MM.1S (cell line): ENCODE results near the gene SCYL2.

Source experiments
- DNase-seq: peaks from one replicate; pipeline ENCODE4 v3.0.0-alpha.2; 2015
- H2AFZ ChIP-seq: fragments of 300-600 bp; sonication (generic); 2 replicates; pipeline ENCODE4 v1.6.0; 2016; ENCODE audit warnings: antibody characterized with exemption, low read length
- H3F3A ChIP-seq: fragments of 300-600 bp; sonication (generic); 2 replicates; pipeline ENCODE4 v1.6.1; 2016; ENCODE audit warnings: mild to moderate bottlenecking, antibody characterized with exemption, low read length, moderate library complexity, mixed read lengths; ENCODE audit not compliant: insufficient read depth
- H3K27ac ChIP-seq: fragments of 300-600 bp; sonication (generic); 2 replicates; pipeline ENCODE4 v1.5.1; 2016; ENCODE audit warnings: mild to moderate bottlenecking, low read length
- H3K27me3 ChIP-seq: fragments of 300-600 bp; sonication (generic); replicated peaks from 2 replicates; pipeline ENCODE4 v1.6.0; 2016; ENCODE audit warnings: low read length; ENCODE audit not compliant: insufficient read depth
- H3K36me3 ChIP-seq: fragments of 300-600 bp; sonication (generic); replicated peaks from 2 replicates; pipeline ENCODE4 v1.6.1; 2016; ENCODE audit warnings: mild to moderate bottlenecking, low read length, mixed read lengths; ENCODE audit not compliant: insufficient read depth
- H3K4me1 ChIP-seq: fragments of 300-600 bp; sonication (generic); 2 replicates; pipeline ENCODE4 v1.6.1; 2016; ENCODE audit warnings: low read length, mixed read lengths
- H3K4me2 ChIP-seq: fragments of 300-600 bp; sonication (generic); 2 replicates; pipeline ENCODE4 v1.6.0; 2016; ENCODE audit warnings: low read depth, low read length
- H3K4me3 ChIP-seq: fragments of 300-600 bp; sonication (generic); 2 replicates; pipeline ENCODE4 v1.5.1; 2016; ENCODE audit warnings: low read length, mixed read lengths
- H3K79me2 ChIP-seq: fragments of 300-600 bp; sonication (generic); 2 replicates; pipeline ENCODE4 v1.6.1; 2016; ENCODE audit warnings: mixed run types, low read length, mixed read lengths
- H3K9ac ChIP-seq: fragments of 300-600 bp; sonication (generic); 2 replicates; pipeline ENCODE4 v1.6.1; 2016; ENCODE audit warnings: low read length, mixed read lengths
- H3K9me2 ChIP-seq: fragments of 300-600 bp; sonication (generic); replicated peaks from 2 replicates; pipeline ENCODE4 v1.6.1; 2016; ENCODE audit warnings: mild to moderate bottlenecking, low read length, mixed read lengths; ENCODE audit not compliant: insufficient read depth
- H3K9me3 ChIP-seq: fragments of 300-600 bp; sonication (generic); replicated peaks from 2 replicates; pipeline ENCODE4 v1.6.1; 2016; ENCODE audit warnings: mild to moderate bottlenecking, low read length, mixed read lengths; ENCODE audit not compliant: insufficient read depth
- H4K20me1 ChIP-seq: fragments of 300-600 bp; sonication (generic); 2 replicates; pipeline ENCODE4 v1.6.1; 2016; ENCODE audit warnings: mild to moderate bottlenecking, low read length, moderate library complexity, mixed read lengths; ENCODE audit not compliant: insufficient read depth
- EZH2 ChIP-seq: fragments of 300-600 bp; sonication (generic); optimal IDR thresholded peaks from 2 replicates; pipeline ENCODE3; 2017; ENCODE audit warnings: low read depth, mild to moderate bottlenecking, antibody characterized with exemption, low read length, mixed read lengths
- EZH2phosphoT487 ChIP-seq: fragments of 300-600 bp; sonication (generic); IDR thresholded peaks from 2 replicates; pipeline ENCODE4 v1.6.1; 2018; ENCODE audit warnings: antibody characterized with exemption, low read length
- TF ChIP-seq, protein P1 (sequence below): fragments of 300-600 bp; sonication (generic); IDR thresholded peaks from 2 replicates; pipeline ENCODE4 v1.5.1; 2016; ENCODE audit warnings: antibody characterized with exemption, low read length, mixed read lengths

The SCYL2 gene

DNA sequence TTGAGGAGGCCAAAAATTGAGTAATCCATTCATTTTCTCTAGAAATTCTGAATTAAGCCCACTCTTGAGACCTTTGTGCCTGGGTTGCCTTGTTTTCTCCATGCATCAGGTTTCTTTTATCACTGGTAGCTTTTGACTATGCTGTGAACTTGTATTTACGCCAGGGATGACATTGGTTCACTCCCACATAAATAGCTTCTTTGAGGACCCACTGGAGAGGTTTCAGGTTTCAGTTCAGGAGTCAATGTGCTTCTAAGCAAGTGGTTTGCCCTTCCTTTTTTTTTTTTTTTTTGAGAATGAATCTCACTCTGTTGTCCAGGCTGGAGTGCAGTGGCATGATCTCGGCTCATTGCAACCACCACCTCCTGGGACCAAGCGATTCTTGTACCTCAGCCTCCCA lies 79.7 kb downstream of the SCYL2 start:
- Histone ChIP-seq H3K27ac (no peak overlapping the region), H2AFZ (no peak overlapping the region), H3K9ac (no peak overlapping the region), H3K4me2 (no peak overlapping the region), H3K36me3 (no peaks in the 10 kb centered on the region), H3F3A (no peaks in the 10 kb centered on the region), H3K4me3 (no peak overlapping the region), H3K9me2 (no peaks in the 10 kb centered on the region), H3K79me2 (no peaks in the 10 kb centered on the region), H4K20me1 (no peaks in the 10 kb centered on the region), H3K4me1 (no peaks in the 10 kb centered on the region), H3K27me3 (no peaks in the 10 kb centered on the region), H3K9me3 (no peaks in the 10 kb centered on the region)
- DNase-seq = no peak
- TF ChIP-seq EZH2 (no peak), EZH2phosphoT487 (no peak)
- TF ChIP-seq, protein P1, sequence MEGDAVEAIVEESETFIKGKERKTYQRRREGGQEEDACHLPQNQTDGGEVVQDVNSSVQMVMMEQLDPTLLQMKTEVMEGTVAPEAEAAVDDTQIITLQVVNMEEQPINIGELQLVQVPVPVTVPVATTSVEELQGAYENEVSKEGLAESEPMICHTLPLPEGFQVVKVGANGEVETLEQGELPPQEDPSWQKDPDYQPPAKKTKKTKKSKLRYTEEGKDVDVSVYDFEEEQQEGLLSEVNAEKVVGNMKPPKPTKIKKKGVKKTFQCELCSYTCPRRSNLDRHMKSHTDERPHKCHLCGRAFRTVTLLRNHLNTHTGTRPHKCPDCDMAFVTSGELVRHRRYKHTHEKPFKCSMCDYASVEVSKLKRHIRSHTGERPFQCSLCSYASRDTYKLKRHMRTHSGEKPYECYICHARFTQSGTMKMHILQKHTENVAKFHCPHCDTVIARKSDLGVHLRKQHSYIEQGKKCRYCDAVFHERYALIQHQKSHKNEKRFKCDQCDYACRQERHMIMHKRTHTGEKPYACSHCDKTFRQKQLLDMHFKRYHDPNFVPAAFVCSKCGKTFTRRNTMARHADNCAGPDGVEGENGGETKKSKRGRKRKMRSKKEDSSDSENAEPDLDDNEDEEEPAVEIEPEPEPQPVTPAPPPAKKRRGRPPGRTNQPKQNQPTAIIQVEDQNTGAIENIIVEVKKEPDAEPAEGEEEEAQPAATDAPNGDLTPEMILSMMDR = no peak

DNA sequence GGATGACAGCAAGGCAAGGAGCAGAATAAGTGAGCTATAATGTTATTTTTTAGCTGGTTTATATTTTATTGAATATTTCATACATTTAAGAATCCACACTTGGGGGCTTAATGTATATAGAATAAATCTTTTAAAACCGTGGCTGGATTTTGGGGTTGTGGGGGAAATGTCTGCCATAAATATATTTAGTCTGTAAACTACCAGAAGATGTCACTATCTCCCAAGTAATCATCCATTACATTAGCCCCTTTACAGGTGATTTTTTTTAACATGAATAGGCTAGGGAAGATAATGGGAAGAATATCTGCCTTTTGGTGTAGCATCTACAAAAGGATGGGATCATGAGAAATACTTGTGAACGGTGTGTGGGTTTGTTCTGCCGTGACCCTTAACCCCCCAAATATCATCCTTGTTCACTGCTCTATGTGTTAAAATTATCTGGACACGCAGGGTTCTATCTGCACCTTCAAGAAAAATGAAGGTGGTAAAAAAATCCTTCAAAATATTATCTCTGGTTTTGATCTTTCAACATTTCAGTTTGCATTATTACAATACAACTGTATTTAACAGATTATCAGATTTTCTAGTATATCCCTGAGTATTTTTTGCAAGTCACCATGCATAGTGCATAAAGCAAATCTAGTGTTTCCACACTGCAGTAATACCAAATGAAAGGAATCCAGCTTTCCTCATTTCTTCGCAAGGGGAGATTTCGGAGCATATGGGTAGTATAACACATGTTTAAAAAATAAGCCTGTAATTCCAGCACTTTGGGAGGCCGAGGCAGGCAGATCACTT lies 81.9 kb downstream of the SCYL2 start:
- H3K79me2 ChIP-seq = no peaks in the 10 kb centered on the region
- H3K27me3 ChIP-seq = no peaks in the 10 kb centered on the region
- peak; percentile 15 for DNase-seq
- H3K9me3 ChIP-seq = no peaks in the 10 kb centered on the region
- no peak overlapping the region for H3K4me2 ChIP-seq
- TF ChIP-seq, protein P1 = peak; percentile 16; the same call in 1 of the 2 replicates
- no peak for TF ChIP-seq EZH2phosphoT487
- TF ChIP-seq EZH2 = no peak
- H3F3A ChIP-seq = no peaks in the 10 kb centered on the region
- no peak overlapping the region for H3K4me3 ChIP-seq
- no peaks in the 10 kb centered on the region for H4K20me1 ChIP-seq
- no peak overlapping the region for H2AFZ ChIP-seq
- no peaks in the 10 kb centered on the region for H3K9me2 ChIP-seq
- no peak overlapping the region for H3K27ac ChIP-seq
- no peaks in the 10 kb centered on the region for H3K4me1 ChIP-seq
- no peak overlapping the region for H3K9ac ChIP-seq
- no peaks in the 10 kb centered on the region for H3K36me3 ChIP-seq

DNA sequence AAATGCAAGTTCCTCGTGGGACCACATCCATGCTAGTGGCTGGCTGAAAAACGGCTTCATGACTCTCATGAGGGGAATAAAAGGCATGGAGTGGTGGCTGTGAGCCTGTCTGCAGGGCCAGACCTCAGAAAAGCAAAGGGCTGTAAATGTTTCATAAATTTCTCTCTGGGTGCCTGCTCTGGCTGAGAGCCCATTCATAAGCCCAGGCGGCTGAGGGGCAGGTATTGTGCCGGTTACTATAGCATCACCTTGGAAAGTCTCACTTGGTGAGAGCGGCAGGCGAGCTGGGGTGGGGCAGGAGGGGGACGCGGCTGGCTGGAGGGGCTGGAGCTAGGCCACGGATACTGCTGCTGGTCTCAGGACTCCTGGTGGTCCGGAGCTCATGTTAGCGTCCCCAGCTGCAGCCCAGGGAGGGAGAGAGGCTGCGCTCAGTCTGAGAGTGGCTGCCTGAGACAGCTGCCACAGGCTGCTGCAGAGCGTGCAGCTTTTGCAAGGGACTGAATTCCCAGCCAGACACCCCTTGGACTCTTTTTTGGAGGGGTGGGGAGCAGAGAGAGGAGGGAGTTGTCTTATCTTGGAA lies 89.8 kb downstream of the SCYL2 start, which contains the start of gene SLC17A8:
Gene SLC17A8 (plus strand): TSS at position 431 of the 580 bp plus-strand sequence. CDS start 318 bp downstream, outside the sequence.
- no peak for DNase-seq
- Histone ChIP-seq H4K20me1 (no peaks in the 10 kb centered on the region), H3K27ac (no peak within 1 kb of the TSS), H3K79me2 (no peaks in the 10 kb centered on the region), H3K4me3 (no peak within 1 kb of the TSS), H3F3A (no peaks in the 10 kb centered on the region), H2AFZ (no peak within 1 kb of the TSS), H3K36me3 (no peaks in the 10 kb centered on the region), H3K4me1 (no peaks in the 10 kb centered on the region), H3K9ac (no peak within 1 kb of the TSS), H3K4me2 (no peak within 1 kb of the TSS), H3K27me3 (no peaks in the 10 kb centered on the region), H3K9me2 (no peaks in the 10 kb centered on the region), H3K9me3 (no peaks in the 10 kb centered on the region)
- TF ChIP-seq, protein P1 = no peak
- TF ChIP-seq EZH2 = no peak
- TF ChIP-seq EZH2phosphoT487 = no peak
